Mucosa of descending colon (tissue), 3 donors: ENCODE results near the gene SMTN. TPM values are rescaled to one million over a fixed set of nuclear protein-coding genes. Genes with fewer than 3 reads are reported as not detected.

Experiments
- ATAC-seq: fragments of 200-7000 bp; cut with Tn5 transposase; one replicate; pipeline ENCODE4 v1.9.1; 2020; ENCODE audit warnings: mild to moderate bottlenecking, moderate library complexity
- DNase-seq, 3 donors: peaks; one replicate each; pipeline ENCODE4 v3.0.0-alpha.2; 2020
- H3K36me3 ChIP-seq: fragments of 200-600 bp; one replicate; pipeline ENCODE4 v1.8.0; 2021; ENCODE audit warnings: low read depth, mild to moderate bottlenecking
- H3K4me1 ChIP-seq: fragments of 200-600 bp; one replicate; pipeline ENCODE4 v1.8.0; 2021; ENCODE audit warnings: low read depth, mild to moderate bottlenecking
- H3K4me3 ChIP-seq: fragments of 200-600 bp; one replicate; pipeline ENCODE4 v1.8.0; 2021; ENCODE audit warnings: mild to moderate bottlenecking
- H3K9me3 ChIP-seq: fragments of 200-600 bp; one replicate; pipeline ENCODE4 v1.8.0; 2021; ENCODE audit warnings: mild to moderate bottlenecking
- intact Hi-C, 2 donors: fragments of 100-400 bp; cut with DNase I in 1 of 2; cut with micrococcal nuclease in 1 of 2; formaldehyde crosslinking; loops; one replicate each; pipeline versions ENCODE4 v1.11.0 to v1.11.1; 2022; cut with DNase I, micrococcal nuclease
- total RNA-seq, 3 donors: library from RNA; stranded (reverse); fragmentation: NEBNext Ultra II Directional in 2 of 3; extraction: Animal tissue kit (Norgen Biotek cat#: 25700) in 2 of 3; gene quantifications; one replicate each; pipeline versions ENCODE4 v1.2.1 to v1.2.4, GENCODE V29; 2021 to 2023
- TF ChIP-seq, protein P1 (sequence below): fragments of 200-600 bp; IDR thresholded peaks from one replicate; pipeline ENCODE4 v1.8.0; 2022; ENCODE audit warnings: antibody characterized with exemption, mild to moderate bottlenecking
- donor health status: DM: no; HTN: no; CAD: no; lungs with moderate emphysema.
- donor health status: DM: no; HTN: no; CAD: no.
- donor health status: DM: no; HTN: yes; CAD: no.

Gene SMTN
- total RNA-seq, 3 donors from 2014 or later: 63.6 to 799 (median 104) TPM

DNA sequence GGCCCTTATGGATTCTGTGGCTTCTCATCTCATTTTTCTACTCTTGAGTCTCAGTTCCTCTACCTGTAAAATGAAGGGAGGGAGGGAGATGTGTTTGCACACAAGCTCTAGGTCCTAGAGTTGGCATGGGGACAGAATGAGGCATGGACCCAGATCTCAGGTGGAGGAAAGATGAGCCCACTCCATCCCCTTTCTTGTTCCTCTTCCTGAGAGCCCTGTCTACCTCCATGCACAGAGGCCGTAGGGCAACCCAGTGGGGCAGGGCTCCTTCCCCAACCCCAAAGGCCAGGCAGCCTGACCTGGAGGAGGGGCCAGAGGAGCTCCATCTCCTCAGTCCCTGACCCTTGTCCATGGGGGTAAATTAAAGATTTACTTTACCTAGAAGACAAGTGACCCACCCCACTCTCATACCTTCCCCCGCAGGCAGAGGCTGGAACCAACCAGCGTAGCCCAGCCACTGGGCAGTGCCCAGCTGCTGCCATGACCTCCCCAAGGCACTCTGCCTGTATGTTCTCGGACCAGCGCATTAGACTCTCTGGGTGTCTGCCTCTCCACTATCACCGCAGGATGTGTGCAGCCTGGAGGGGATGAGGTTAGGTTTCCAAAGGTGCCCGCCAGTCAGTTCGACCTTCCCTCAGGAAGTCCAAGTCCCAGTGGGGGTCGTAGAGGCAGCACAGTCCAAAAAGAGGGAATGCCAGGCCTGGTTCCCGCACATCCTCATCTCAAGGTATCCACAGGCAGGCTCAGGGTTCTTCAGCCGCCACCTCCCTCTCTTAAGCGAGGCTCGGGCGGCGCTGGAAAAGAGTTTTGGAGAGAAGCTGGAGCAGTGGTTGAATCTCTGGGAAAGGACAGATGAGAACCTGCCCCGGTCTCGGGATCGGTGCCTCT is 3.0 kb downstream of the SMTN start:
- ATAC-seq: no peak
- no peaks in the 10 kb centered on the region for H3K36me3 ChIP-seq
- no peaks in the 10 kb centered on the region for H3K9me3 ChIP-seq
- TF ChIP-seq, protein P1, sequence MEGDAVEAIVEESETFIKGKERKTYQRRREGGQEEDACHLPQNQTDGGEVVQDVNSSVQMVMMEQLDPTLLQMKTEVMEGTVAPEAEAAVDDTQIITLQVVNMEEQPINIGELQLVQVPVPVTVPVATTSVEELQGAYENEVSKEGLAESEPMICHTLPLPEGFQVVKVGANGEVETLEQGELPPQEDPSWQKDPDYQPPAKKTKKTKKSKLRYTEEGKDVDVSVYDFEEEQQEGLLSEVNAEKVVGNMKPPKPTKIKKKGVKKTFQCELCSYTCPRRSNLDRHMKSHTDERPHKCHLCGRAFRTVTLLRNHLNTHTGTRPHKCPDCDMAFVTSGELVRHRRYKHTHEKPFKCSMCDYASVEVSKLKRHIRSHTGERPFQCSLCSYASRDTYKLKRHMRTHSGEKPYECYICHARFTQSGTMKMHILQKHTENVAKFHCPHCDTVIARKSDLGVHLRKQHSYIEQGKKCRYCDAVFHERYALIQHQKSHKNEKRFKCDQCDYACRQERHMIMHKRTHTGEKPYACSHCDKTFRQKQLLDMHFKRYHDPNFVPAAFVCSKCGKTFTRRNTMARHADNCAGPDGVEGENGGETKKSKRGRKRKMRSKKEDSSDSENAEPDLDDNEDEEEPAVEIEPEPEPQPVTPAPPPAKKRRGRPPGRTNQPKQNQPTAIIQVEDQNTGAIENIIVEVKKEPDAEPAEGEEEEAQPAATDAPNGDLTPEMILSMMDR: no peak
- DNase-seq: no peak
- H3K4me1 ChIP-seq: peaks cover 39% of the 10 kb centered on the region
- intact Hi-C loops: loop anchor here in 1 of 2 donors (5.0 kb wide), 1 partner anchor 137 kb away; no protein-coding TSS in a partner anchor
- H3K4me3 ChIP-seq: peak overlapping the region; percentile 31

DNA sequence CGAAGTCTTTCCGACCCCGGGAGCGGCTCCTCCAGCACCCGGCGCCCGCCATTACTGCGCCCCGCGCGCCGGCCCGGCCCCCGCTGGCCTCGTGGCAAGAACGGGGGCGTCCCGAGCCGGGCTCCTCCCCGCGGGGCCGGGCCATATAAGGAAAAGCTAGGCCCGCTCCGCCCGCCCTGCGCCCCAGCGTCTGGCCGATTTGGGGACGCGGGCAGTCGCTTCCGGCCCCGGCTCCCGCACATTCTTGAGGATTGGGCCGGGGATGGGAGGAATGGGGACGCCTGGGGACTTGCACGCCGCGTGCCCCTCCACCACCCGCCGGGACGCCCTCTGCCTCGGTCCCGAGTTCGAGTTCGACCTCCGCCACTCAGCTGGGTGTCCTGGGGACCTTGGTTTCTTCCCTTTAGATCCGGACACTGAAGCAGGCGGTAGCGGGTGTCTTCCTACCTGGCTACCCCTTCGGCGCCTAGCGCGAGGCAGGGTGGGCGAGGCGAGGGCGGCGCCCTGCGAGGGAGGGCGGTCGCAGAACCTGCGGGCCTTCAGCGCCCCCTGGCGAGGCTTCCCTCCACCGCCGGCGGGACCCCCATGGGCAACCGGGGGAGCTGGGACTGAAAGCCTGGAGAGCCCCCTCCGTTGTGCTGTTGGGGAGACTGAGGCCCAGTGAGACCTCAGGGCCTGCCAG is 3.8 kb downstream of the SMTN start:
- peaks cover 33% of the 10 kb centered on the region for H3K4me1 ChIP-seq
- no peaks in the 10 kb centered on the region for H3K9me3 ChIP-seq
- peak; percentile 71 for ATAC-seq
- DNase-seq: peak; percentile 90 to 91 (median 91)
- intact Hi-C loops: loop anchor here (5.0 kb wide), 1 partner anchor 138 kb away; no protein-coding TSS in a partner anchor
- TF ChIP-seq, protein P1: peak; percentile 80
- peak overlapping the region; percentile 31 for H3K4me3 ChIP-seq
- H3K36me3 ChIP-seq: no peaks in the 10 kb centered on the region

DNA sequence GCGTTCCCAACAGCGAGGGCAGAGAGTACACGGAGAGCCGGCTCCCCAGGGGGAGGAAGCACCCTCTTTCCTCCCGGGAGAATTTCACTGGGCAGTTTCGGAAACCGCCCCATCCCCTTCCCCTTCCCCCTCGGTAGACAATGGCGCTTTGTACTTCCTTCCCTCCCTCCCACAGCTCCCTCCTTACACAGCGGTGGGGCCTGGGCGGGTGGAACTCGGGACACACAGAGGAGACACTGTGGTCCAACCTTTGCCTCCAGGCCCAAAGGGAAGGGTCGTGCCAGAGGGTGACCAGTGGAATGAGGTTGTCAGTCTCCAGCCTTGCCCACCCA is 4.3 kb downstream of the SMTN start:
- ATAC-seq (no peak), DNase-seq (peak in 1 of 3 donors; percentile 56)
- Histone ChIP-seq H3K9me3 (no peaks in the 10 kb centered on the region), H3K36me3 (no peaks in the 10 kb centered on the region), H3K4me1 (peaks cover 27% of the 10 kb centered on the region), H3K4me3 (no peak overlapping the region)
- intact Hi-C loops: loop anchor here in 1 of 2 donors (5.0 kb wide), 1 partner anchor 138 kb away; no protein-coding TSS in a partner anchor
- TF ChIP-seq, protein P1: no peak

DNA sequence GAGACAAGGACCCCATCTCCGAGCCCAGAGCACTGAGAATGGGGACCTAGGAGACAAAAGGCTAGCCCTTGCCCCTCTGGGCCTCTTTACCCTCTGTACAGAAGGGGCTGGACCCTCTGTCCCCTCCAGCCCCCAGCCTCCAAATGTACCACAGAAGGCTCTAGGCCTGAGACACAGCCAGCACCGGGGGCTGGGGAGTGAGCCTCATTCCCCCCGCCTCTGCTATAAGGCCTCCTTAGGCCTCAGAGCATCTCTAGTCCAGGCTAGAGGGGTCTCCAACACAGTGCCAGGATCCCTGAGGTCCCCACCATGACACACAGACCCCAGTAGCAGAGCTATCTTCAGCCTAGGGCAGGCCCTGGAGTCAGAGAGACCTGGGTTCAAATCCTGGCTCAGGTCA is 4.8 kb downstream of the SMTN start:
- ATAC-seq (no peak), DNase-seq (peak in 1 of 3 donors; percentile 38)
- Histone ChIP-seq H3K9me3 (no peaks in the 10 kb centered on the region), H3K4me1 (peaks cover 25% of the 10 kb centered on the region), H3K36me3 (no peaks in the 10 kb centered on the region), H3K4me3 (no peak overlapping the region)
- intact Hi-C loops: loop anchor here in 1 of 2 donors (5.0 kb wide), 1 partner anchor 139 kb away; no protein-coding TSS in a partner anchor
- TF ChIP-seq, protein P1: no peak

DNA sequence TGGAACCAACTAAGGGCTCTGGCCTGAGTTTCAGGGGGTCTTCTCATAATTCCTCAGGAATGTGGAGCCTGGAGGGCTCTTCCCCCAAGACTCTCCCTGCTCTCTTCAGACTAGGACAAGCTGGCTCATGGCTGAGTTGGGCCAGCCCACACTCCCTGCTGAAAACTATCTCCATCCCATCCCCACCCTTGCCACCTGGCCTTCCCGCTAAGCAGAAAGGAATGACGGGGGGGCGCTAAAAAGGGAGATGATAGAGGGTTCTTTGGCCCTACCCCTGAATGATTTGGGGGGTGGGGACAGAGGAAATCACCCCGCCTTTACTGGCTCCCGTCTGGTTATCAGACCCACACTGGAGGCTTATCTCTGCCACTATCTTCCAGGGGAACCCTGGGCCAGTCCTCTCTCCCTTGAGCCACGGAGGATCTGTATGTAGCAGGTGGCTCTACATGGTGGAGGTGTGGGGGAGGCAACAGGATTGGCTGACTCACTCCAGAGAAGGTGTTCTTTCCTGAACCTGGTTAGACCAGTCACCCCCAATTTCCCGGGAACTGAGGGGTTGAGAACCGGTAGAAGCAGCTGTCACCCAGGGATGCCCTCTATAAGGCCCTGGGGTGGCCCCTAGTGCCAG is 5.7 kb downstream of the SMTN start:
- Histone ChIP-seq H3K4me3 (no peak overlapping the region), H3K9me3 (no peaks in the 10 kb centered on the region), H3K4me1 (peaks cover 25% of the 10 kb centered on the region), H3K36me3 (no peaks in the 10 kb centered on the region)
- TF ChIP-seq, protein P1: no peak
- DNase-seq (no peak), ATAC-seq (no peak)
- intact Hi-C loops: loop anchor here in 1 of 2 donors (5.0 kb wide), 1 partner anchor 140 kb away; no protein-coding TSS in a partner anchor
